Activated CD4-positive, alpha-beta memory T cell treated with anti-CD3 and anti-CD28 coated beads for 36 hours (primary cell): Measurements from ENCODE around the gene SLC25A45. TPM values are rescaled to one million over a fixed set of nuclear protein-coding genes. Genes with fewer than 3 reads are reported as not detected.

Experiments
- CTCF ChIA-PET: fragments of 350-600 bp; sonication (Branson Sonifier 250); formaldehyde crosslinking; loops from one replicate; lab custom pipeline; 2021; ENCODE audit warnings: antibody characterized with exemption, inconsistent platforms; lab: Charles Lee
- POLR2A ChIA-PET: fragments of 350-600 bp; sonication (Branson Sonifier 250); formaldehyde crosslinking; loops from one replicate; lab custom pipeline; 2021; ENCODE audit warnings: antibody characterized with exemption; lab: Charles Lee
- DNase-seq: peaks from one replicate; pipeline ENCODE4 v3.0.0-alpha.2; 2020
- H3K27ac Mint-ChIP-seq: one replicate; pipeline ENCODE4 v1.8.0; 2021; ENCODE audit warnings: mixed read lengths
- H3K27me3 Mint-ChIP-seq: one replicate; pipeline ENCODE4 v1.8.0; 2021; ENCODE audit warnings: mixed read lengths
- H3K36me3 Mint-ChIP-seq: one replicate; pipeline ENCODE4 v1.8.0; 2021; ENCODE audit warnings: mixed read lengths
- H3K4me1 Mint-ChIP-seq: one replicate; pipeline ENCODE4 v1.8.0; 2021; ENCODE audit warnings: low read depth, mixed read lengths
- H3K4me3 Mint-ChIP-seq: one replicate; pipeline ENCODE4 v1.8.0; 2021; ENCODE audit warnings: mild to moderate bottlenecking, mixed read lengths
- H3K9me3 Mint-ChIP-seq: one replicate; pipeline ENCODE4 v1.8.0; 2021; ENCODE audit warnings: mixed read lengths
- intact Hi-C: fragments of 100-400 bp; cut with micrococcal nuclease; formaldehyde crosslinking; loops from one replicate; pipeline ENCODE4 v1.15.1; 2023
- total RNA-seq, 2 experiments: library from RNA; stranded (reverse); gene quantifications; one replicate each; pipeline ENCODE4 v1.2.3, GENCODE V29; 2021

SLC25A45 gene
- total RNA-seq, 2 experiments from 2014 or later: 14.4 to 16.1 TPM

DNA sequence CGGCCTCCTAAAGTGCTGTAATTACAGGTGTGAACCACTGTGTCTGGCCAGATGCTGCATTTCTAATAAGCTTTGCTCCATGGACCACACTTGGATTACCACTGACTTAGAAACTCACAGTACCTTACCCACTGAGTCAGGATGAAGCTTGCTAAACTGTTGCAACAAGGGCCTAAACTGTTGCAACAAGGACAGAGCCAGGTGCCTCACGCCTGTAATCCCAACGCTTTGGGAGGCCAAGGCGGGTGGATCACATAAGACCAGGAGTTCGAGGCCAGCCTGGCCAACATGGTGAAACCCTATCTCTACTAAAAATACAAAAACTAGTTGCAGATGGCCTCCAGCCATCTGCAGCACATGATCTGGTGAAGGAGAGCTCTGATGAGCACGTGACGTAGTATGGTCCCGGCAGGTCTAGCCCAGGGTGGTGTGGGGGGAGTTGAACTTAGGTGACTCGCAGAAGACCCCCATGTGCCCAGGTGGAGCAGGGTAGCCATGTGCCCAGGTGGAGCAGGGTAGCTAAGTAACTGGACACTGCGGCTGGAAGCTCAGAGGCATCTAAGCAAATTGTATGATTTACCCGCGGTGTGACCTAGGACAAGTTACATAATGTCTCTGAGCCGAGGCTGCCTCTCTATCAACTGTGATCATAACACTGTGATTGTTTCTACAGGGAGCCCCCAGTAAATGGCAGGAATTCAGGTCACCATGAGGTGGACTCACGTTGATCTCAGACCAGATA, 8.4 kb downstream of the SLC25A45 start:
- ChIA-PET CTCF (interaction anchor here (1.2 kb wide), 1 partner anchor 41 kb away, joined by 3 read pairs; no protein-coding TSS in a partner anchor), POLR2A (no interaction called here)
- no peak for DNase-seq
- intact Hi-C loops: no loop called here
- H3K36me3 Mint-ChIP-seq: no peaks in the 10 kb centered on the region
- H3K27ac Mint-ChIP-seq: no peak overlapping the region
- no peaks in the 10 kb centered on the region for H3K4me1 Mint-ChIP-seq
- no peak overlapping the region for H3K4me3 Mint-ChIP-seq
- H3K27me3 Mint-ChIP-seq: no peaks in the 10 kb centered on the region
- H3K9me3 Mint-ChIP-seq: no peaks in the 10 kb centered on the region

DNA sequence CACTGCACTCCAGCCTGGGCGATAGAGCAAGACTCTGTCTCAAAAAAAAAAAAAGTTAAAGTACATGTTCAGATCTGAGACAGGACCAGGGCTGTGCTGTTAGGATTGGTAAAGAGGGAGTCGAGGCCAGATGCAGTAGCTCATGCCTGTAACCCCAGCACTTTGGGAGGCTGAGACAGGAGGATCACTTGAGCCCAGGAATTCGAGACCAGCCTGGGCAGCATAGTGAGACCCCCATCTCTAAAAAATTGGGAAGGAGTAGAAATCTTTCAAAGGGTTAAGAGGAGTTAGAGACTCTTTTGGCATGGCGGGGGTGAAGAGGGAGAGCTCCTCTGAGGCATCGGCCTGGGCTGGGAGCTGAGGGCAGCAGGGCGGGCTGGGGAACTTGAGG, 11.8 kb downstream of the SLC25A45 start:
- no peak for DNase-seq
- intact Hi-C loops: no loop called here
- no peaks in the 10 kb centered on the region for H3K27me3 Mint-ChIP-seq
- no peak overlapping the region for H3K4me3 Mint-ChIP-seq
- no peaks in the 10 kb centered on the region for H3K4me1 Mint-ChIP-seq
- H3K9me3 Mint-ChIP-seq: no peaks in the 10 kb centered on the region
- POLR2A ChIA-PET: interaction anchor here (0.9 kb wide), 1 partner anchor 130 kb away, joined by 3 read pairs; no protein-coding TSS in a partner anchor
- H3K36me3 Mint-ChIP-seq: no peaks in the 10 kb centered on the region
- CTCF ChIA-PET: interaction anchor here (0.6 to 1.5 kb wide), 3 partner anchors 41 to 140 kb away, joined by 3 to 6 read pairs (median 3); no protein-coding TSS in a partner anchor
- H3K27ac Mint-ChIP-seq: no peak overlapping the region

DNA sequence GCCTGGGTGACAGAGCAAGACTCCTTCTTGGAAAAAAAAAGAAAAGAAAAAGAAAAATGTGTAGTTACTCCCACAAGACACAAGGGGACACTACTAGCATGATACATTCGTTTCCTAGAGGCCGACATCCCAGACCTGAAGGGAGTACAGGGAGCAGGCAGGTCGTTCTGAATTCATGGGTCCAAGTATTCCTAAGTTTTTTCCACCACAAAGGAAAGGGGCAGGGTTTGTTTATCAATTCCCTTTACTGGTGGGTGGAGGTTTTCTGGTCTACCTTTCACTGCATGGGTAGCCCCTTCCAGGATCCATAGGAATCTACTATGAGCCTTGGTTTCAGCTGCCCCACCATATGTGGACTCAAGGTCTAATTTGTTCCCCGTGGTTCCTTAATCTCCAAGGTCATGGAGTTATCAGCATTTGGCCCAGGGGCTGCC, 16.1 kb downstream of the SLC25A45 start:
- Mint-ChIP-seq H3K9me3 (no peaks in the 10 kb centered on the region), H3K36me3 (no peaks in the 10 kb centered on the region), H3K4me3 (no peak overlapping the region), H3K4me1 (peaks cover 4% of the 10 kb centered on the region), H3K27ac (no peak overlapping the region), H3K27me3 (no peaks in the 10 kb centered on the region)
- CTCF ChIA-PET: interaction anchor here (0.5 to 3.8 kb wide), 10 partner anchors 11 to 228 kb away, joined by 3 to 32 read pairs (median 3); partner anchors contain the start of gene ZNRD2
- POLR2A ChIA-PET: no interaction called here
- intact Hi-C loops: loop anchor here (1.0 kb wide), 2 partner anchors 50 to 144 kb away; no protein-coding TSS in a partner anchor
- peak; percentile 30 for DNase-seq

DNA sequence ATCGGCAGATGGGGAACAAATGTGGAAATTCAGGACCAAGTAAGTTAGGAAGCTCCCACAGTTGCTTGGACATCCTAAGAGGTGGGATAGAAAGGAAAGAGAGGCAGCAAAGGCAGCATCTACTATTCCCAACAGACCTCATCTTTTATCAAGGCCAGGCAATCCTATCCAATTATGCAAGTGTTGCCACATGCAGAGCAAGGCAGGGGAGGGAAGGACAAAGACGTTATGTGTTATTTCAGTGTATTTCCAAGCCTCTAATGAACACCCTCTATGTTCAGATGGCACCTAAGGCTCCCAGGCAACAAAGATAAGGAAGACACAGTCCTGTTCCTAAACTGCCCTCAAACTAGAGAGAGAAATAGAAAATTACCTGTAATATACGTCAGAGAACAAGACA, 18.7 kb downstream of the SLC25A45 start:
- no peak overlapping the region for H3K27ac Mint-ChIP-seq
- H3K4me1 Mint-ChIP-seq: peaks cover 4% of the 10 kb centered on the region

DNA sequence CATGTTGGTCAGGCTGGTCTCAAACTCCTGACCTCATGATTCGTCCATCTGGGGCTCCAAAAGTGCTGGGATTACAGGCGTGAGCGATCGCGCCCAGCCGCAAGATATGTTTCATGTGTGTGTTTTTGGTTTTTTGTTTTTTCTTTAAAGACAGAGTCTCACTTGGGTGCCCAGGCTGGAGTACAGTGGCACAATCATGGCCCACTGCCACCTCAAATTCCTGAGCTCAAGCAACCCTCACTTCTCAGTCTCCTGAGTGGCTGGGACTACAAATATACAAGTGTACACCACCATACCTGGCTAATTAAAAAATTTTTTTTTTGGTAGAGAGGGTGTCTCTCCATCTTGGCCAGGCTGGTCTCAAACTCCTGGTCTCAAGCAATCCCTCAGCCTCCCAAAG, 19.5 kb downstream of the SLC25A45 start:
- H3K36me3 Mint-ChIP-seq: no peaks in the 10 kb centered on the region
- intact Hi-C loops: no loop called here
- H3K4me1 Mint-ChIP-seq: peaks cover 4% of the 10 kb centered on the region
- no peak overlapping the region for H3K27ac Mint-ChIP-seq
- no peaks in the 10 kb centered on the region for H3K9me3 Mint-ChIP-seq
- H3K27me3 Mint-ChIP-seq: no peaks in the 10 kb centered on the region
- ChIA-PET CTCF (interaction anchor here (1.2 kb wide), 1 partner anchor 10 kb away, joined by 5 read pairs; no protein-coding TSS in a partner anchor), POLR2A (no interaction called here)
- DNase-seq: no peak
- no peak overlapping the region for H3K4me3 Mint-ChIP-seq

More for the DNA sequence above, 18.7 kb downstream of the SLC25A45 start:
- Mint-ChIP-seq H3K27me3 (no peaks in the 10 kb centered on the region), H3K4me3 (no peak overlapping the region), H3K36me3 (no peaks in the 10 kb centered on the region), H3K9me3 (no peaks in the 10 kb centered on the region)
- DNase-seq: no peak
- CTCF ChIA-PET: interaction anchor here (1.1 kb wide), 1 partner anchor 149 kb away, joined by 3 read pairs; no protein-coding TSS in a partner anchor
- intact Hi-C loops: no loop called here
- POLR2A ChIA-PET: no interaction called here

DNA sequence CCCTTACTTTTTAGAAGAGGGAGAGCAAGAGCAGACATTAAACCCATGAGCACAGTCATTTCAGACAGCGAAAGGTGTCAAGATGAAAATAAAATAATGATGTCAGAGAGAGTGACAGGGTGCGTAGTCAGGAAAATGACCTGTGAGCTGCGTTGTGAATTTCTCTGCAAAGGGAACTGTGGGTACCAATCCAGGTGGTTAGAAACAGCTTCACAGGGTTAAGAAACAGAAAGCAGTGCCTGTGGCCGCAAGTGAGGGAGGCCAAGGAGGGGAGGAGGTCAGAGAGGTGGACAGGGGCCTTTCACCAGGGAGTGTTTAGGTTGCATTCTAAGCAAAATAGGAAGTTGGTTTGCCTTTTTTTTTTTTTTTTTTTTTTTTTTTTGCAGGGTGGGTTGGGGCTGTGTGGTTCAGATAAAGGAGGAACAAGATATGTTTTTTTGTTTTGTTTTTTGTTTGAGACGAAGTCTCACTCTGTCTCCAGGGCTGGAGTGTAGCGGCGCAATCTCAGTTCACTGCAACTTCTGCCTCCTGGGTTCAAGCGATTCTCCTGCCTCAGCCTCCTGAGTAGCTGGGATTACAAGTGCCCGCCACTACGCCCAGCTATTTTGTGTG, 20.0 kb downstream of the SLC25A45 start:
- no peaks in the 10 kb centered on the region for H3K9me3 Mint-ChIP-seq
- peak; percentile 35 for DNase-seq
- no peak overlapping the region for H3K4me3 Mint-ChIP-seq
- CTCF ChIA-PET: interaction anchor here (1.2 kb wide), 1 partner anchor 10 kb away, joined by 5 read pairs; no protein-coding TSS in a partner anchor
- no peaks in the 10 kb centered on the region for H3K27me3 Mint-ChIP-seq
- peak overlapping the region; percentile 59 for H3K27ac Mint-ChIP-seq
- intact Hi-C loops: no loop called here
- no peaks in the 10 kb centered on the region for H3K36me3 Mint-ChIP-seq
- H3K4me1 Mint-ChIP-seq: peaks cover 4% of the 10 kb centered on the region
- POLR2A ChIA-PET: no interaction called here

DNA sequence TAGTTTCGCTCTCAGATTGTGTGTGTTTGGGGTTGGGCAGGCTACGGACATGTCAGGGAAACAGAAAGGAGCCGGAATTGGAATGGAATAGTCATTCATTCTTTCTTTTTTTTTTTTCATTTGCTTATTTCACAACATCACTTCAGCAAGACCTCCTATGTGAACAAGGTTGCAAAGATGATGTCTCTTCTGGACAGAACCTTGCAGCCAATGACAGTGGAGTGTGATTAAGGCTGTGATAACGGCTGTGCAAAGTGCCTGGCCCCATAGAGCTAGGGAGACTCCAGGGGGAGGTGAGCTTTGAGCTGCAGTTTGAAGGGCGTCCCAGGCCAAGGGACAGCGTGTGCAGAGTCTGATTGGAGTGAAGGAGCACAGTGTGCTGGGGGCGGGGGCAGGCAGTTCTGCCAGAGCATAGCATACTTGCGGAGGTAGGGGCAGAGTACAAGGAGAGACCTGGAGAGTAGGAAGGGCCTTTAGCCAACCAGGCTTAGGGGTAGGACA, 24.5 kb downstream of the SLC25A45 start:
- peaks cover 17% of the 10 kb centered on the region for H3K4me1 Mint-ChIP-seq
- no peak overlapping the region for H3K4me3 Mint-ChIP-seq
- H3K36me3 Mint-ChIP-seq: no peaks in the 10 kb centered on the region
- H3K27me3 Mint-ChIP-seq: no peaks in the 10 kb centered on the region
- ChIA-PET CTCF (interaction anchor here (1.7 kb wide), 1 partner anchor 28 kb away, joined by 3 read pairs; no protein-coding TSS in a partner anchor), POLR2A (interaction anchor here (0.7 kb wide), 1 partner anchor 24 kb away, joined by 3 read pairs; the partner anchor contains the start of gene DPF2)
- no peaks in the 10 kb centered on the region for H3K9me3 Mint-ChIP-seq
- intact Hi-C loops: no loop called here
- H3K27ac Mint-ChIP-seq: no peak overlapping the region
- DNase-seq: no peak

DNA sequence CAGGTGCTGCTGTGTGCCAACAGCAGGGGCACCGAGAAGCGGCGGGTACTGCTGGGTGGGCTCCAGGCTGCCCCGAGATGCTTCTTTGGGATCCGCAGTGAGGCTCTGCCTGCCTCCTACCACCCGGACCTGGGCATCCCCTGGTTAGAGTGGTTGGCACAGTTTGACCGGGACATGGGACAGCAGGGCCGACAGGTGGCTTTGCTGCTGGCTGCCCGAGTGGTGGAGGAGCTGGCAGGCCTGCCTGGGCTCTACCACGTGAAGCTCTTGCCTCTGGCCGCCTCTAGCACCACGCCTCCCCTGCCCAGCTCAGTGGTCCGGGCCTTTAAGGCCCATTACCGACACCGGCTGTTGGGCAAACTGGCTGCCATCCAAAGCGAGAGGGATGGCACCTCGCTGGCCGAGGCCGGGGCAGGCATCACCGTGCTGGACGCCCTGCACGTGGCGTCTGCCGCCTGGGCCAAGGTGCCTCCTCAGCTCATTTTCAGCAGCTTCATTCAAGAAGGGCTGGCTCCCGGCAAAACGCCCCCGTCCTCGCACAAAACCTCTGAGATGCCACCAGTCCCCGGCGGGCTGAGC, 26.0 kb downstream of the SLC25A45 start:
- CTCF ChIA-PET: interaction anchor here (1.0 to 1.9 kb wide), 4 partner anchors 9 to 60 kb away, joined by 3 to 6 read pairs (median 3); no protein-coding TSS in a partner anchor
- peaks cover 6% of the 10 kb centered on the region for H3K36me3 Mint-ChIP-seq
- H3K27ac Mint-ChIP-seq: no peak overlapping the region
- no peaks in the 10 kb centered on the region for H3K27me3 Mint-ChIP-seq
- H3K4me3 Mint-ChIP-seq: peak overlapping the region; percentile 54
- DNase-seq: no peak
- H3K4me1 Mint-ChIP-seq: peaks cover 12% of the 10 kb centered on the region
- H3K9me3 Mint-ChIP-seq: no peaks in the 10 kb centered on the region
- POLR2A ChIA-PET: interaction anchor here (1.5 kb wide), 1 partner anchor 23 kb away, joined by 4 read pairs; the partner anchor contains the start of gene DPF2
- intact Hi-C loops: no loop called here

DNA sequence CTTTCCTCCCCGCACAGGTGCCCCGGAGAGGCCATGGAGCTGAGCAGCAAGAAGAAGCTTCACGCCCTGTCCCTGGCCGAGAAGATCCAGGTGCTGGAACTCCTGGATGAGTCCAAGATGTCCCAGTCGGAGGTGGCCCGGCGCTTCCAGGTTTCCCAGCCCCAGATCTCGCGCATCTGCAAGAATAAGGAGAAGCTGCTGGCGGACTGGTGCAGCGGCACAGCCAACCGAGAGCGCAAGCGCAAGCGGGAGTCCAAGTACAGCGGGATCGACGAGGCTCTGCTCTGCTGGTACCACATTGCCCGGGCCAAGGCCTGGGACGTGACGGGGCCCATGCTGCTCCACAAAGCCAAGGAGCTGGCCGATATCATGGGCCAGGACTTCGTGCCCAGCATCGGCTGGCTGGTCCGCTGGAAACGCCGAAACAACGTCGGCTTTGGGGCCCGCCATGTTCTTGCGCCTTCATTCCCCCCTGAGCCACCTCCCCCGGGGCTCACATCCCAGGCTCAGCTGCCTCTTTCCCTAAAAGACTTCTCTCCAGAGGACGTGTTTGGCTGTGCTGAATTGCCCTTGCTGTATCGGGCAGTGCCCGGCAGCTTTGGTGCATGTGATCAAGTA, 26.6 kb downstream of the SLC25A45 start:
- intact Hi-C loops: loop anchor here (2.0 kb wide), 1 partner anchor 21 kb away; no protein-coding TSS in a partner anchor
- H3K27me3 Mint-ChIP-seq: no peaks in the 10 kb centered on the region
- H3K27ac Mint-ChIP-seq: no peak overlapping the region
- no peaks in the 10 kb centered on the region for H3K9me3 Mint-ChIP-seq
- peaks cover 12% of the 10 kb centered on the region for H3K4me1 Mint-ChIP-seq
- peak overlapping the region; percentile 80 for H3K4me3 Mint-ChIP-seq
- ChIA-PET CTCF (interaction anchor here (0.6 to 1.9 kb wide), 6 partner anchors 9 to 41 kb away, joined by 3 to 6 read pairs (median 3); no protein-coding TSS in a partner anchor), POLR2A (interaction anchor here (0.6 to 1.5 kb wide), 4 partner anchors 22 to 152 kb away, joined by 3 to 4 read pairs (median 3); partner anchors contain the start of gene DPF2)
- DNase-seq: no peak
- peaks cover 7% of the 10 kb centered on the region for H3K36me3 Mint-ChIP-seq

DNA sequence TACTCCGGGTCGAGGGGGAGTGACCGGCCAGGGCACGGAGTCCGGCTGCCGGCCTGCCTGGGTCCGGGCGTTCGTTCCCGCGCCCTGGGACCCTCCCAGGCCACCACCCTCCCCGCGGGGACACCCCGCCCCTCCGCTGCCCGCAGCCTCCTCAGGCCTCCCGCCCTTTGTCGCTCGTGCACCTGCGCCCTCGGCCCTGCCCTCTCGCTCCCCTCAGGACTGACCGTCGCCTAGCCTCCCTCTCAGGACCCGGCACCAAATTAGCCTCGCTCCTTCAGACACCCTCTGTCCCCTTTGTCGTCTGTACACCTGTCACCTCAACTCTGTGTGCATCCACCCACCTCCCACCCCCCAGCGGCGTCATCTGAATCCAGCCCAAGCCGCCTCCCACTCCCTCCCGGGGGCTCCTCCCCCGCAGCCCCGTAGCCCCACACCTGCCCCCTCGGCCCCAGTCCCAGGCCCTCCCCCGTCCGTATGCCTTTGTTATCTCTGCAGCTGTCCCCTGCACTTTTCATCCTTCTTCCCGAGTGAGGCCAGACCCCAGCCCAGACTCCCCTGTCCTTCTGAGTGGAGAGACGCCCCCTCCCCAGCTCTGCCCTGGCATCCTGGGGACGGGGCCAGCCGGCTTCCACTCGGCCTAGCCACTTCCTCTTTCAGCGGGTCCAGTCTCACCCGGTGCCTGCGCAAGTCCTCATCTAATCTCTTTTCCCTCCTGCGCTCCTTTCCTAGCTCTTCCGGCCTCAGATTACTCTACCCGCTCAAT, 27.3 kb downstream of the SLC25A45 start:
- POLR2A ChIA-PET: interaction anchor here (0.6 to 1.5 kb wide), 4 partner anchors 22 to 152 kb away, joined by 3 to 4 read pairs (median 3); partner anchors contain the start of gene DPF2
- peak; percentile 68 for DNase-seq
- Mint-ChIP-seq H3K36me3 (peaks cover 7% of the 10 kb centered on the region), H3K27ac (peak overlapping the region; percentile 60), H3K4me1 (peaks cover 12% of the 10 kb centered on the region), H3K9me3 (no peaks in the 10 kb centered on the region), H3K4me3 (peak overlapping the region; percentile 80), H3K27me3 (no peaks in the 10 kb centered on the region)
- intact Hi-C loops: loop anchor here (2.0 kb wide), 1 partner anchor 20 kb away; no protein-coding TSS in a partner anchor
- CTCF ChIA-PET: interaction anchor here (0.6 to 1.9 kb wide), 6 partner anchors 10 to 40 kb away, joined by 3 to 6 read pairs (median 3); no protein-coding TSS in a partner anchor
